ENCODE measurements around the gene ME3. TPM values are rescaled to one million over a fixed set of nuclear protein-coding genes. Genes with fewer than 3 reads are reported as not detected.
"Not testable (repeated sequence)": the region's sequence is repeated elsewhere in the genome, so short reads cannot be mapped to it uniquely, and the experiment has no call there.

ME3 gene
- polyA plus RNA-seq, 1 donor from 2014 or later: not detected

- H3K36me3 Mint-ChIP-seq: no peaks in the 10 kb centered on the region
- no peaks in the 10 kb centered on the region for H3K9me3 Mint-ChIP-seq
- no peak overlapping the region for H3K4me3 Mint-ChIP-seq
- H3K27ac Mint-ChIP-seq: no peak overlapping the region
- H3K27me3 Mint-ChIP-seq: peaks cover 10% of the 10 kb centered on the region
- no peaks in the 10 kb centered on the region for H3K4me1 Mint-ChIP-seq
These were observed 44.5 kb downstream of the ME3 start for GRCh38 chr11:86627776-86628455.

- no peak overlapping the region for H3K4me3 Mint-ChIP-seq
- no peaks in the 10 kb centered on the region for H3K36me3 Mint-ChIP-seq
- H3K27ac Mint-ChIP-seq: no peak overlapping the region
- peaks cover 10% of the 10 kb centered on the region for H3K27me3 Mint-ChIP-seq
- no peaks in the 10 kb centered on the region for H3K4me1 Mint-ChIP-seq
- no peaks in the 10 kb centered on the region for H3K9me3 Mint-ChIP-seq
These were observed 46.4 kb downstream of the ME3 start for GRCh38 chr11:86625981-86626380.

- no peaks in the 10 kb centered on the region for H3K36me3 Mint-ChIP-seq
- no peaks in the 10 kb centered on the region for H3K9me3 Mint-ChIP-seq
- no peak overlapping the region for H3K27ac Mint-ChIP-seq
- no peak overlapping the region for H3K4me3 Mint-ChIP-seq
- peaks cover 10% of the 10 kb centered on the region for H3K27me3 Mint-ChIP-seq
- no peaks in the 10 kb centered on the region for H3K4me1 Mint-ChIP-seq
These were observed 46.9 kb downstream of the ME3 start for GRCh38 chr11:86625544-86625943.

DNA sequence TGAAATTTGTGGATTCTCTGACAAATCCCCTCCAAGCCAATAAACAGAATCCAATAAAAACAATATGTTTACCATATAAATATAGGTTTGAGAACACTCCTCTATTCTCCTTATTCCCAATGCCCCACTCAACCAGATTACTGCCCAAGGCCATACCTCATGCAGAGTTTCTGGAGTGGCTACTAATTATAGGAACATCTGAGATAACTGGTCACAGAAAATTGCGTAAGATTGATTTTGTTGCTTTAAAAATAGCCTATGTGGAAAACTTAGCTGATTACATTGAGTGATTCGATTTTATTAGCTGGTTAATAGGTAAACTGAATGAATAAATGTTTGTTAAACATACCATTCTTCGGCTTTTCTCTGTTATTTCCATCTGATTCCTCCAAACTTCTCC, 48.0 kb downstream of the ME3 start:
- Mint-ChIP-seq H3K9me3 (peaks cover 0 to 3% (median 2%) of the 10 kb centered on the region in 3 donors), H3K36me3 (no peaks in the 10 kb centered on the region), H3K4me3 (no peak overlapping the region), H3K27ac (no peak overlapping the region), H3K27me3 (peaks cover 10% of the 10 kb centered on the region), H3K4me1 (no peaks in the 10 kb centered on the region)

DNA sequence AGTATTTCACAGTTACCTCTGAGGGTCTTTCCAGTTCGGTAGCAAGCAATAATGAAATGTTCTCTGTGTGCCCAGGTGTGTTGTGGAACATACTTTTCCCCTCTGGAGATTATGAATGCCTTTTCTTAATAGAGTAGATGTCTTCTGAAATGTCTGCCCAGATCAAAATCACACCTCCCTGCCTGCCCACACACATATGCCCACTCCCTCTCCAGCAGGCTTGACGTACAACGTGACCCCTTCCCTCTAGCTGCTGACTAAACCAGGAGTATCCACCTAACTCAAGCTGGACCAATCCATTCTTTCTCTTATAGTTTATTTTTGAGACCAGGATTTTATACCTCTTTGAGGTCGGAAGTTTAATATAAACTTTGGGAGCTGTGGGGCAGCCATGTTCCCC, 48.7 kb downstream of the ME3 start:
- no peaks in the 10 kb centered on the region for H3K4me1 Mint-ChIP-seq
- H3K9me3 Mint-ChIP-seq: peaks cover 0 to 5% (median 5%) of the 10 kb centered on the region in 3 donors
- H3K36me3 Mint-ChIP-seq: no peaks in the 10 kb centered on the region
- no peak overlapping the region for H3K4me3 Mint-ChIP-seq
- no peak overlapping the region for H3K27ac Mint-ChIP-seq
- peaks cover 10% of the 10 kb centered on the region for H3K27me3 Mint-ChIP-seq

DNA sequence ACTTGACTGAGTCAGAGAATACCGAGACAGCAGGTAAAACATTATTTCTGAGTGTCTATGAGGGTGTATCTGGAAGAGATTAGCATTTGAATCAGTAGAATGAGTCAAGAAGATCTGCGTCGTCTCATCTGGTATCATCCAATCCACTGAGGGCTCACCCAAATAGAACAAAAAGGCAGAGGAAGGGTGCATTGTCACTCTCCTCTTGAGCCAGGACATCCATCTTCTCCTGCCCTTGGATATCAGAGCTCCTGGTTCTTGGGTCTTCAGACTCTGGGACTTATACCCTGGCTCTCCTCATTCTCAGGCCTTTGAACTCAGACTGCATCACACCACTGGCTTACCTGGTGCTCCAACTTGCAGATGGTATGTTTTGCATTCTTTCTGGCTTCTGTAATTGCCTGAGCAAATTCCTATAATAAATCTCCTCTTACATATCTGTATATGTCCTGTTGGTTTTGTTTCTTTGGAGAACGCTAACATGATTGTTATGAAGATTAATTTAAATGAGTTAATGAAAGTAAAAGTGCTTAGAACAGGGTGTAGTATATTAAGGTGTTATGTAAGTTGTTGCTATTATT, 49.3 kb downstream of the ME3 start:
- Mint-ChIP-seq H3K36me3 (no peaks in the 10 kb centered on the region), H3K9me3 (peaks cover 0 to 5% (median 5%) of the 10 kb centered on the region in 3 donors), H3K27me3 (peaks cover 10% of the 10 kb centered on the region), H3K27ac (no peak overlapping the region), H3K4me3 (no peak overlapping the region), H3K4me1 (no peaks in the 10 kb centered on the region)

- H3K27me3 Mint-ChIP-seq: peaks cover 10% of the 10 kb centered on the region
- H3K36me3 Mint-ChIP-seq: no peaks in the 10 kb centered on the region
- H3K27ac Mint-ChIP-seq: no peak overlapping the region
- H3K9me3 Mint-ChIP-seq: peaks cover 0 to 5% (median 5%) of the 10 kb centered on the region in 3 donors
- H3K4me1 Mint-ChIP-seq: no peaks in the 10 kb centered on the region
- no peak overlapping the region for H3K4me3 Mint-ChIP-seq
These were observed 50.6 kb downstream of the ME3 start for GRCh38 chr11:86621854-86622253.

- H3K36me3 Mint-ChIP-seq: no peaks in the 10 kb centered on the region
- H3K4me3 Mint-ChIP-seq: no peak overlapping the region
- H3K27me3 Mint-ChIP-seq: peaks cover 7% of the 10 kb centered on the region
- H3K27ac Mint-ChIP-seq: no peak overlapping the region
- peaks cover 2 to 5% (median 5%) of the 10 kb centered on the region in 3 donors for H3K9me3 Mint-ChIP-seq
- no peaks in the 10 kb centered on the region for H3K4me1 Mint-ChIP-seq
These were observed 51.4 kb downstream of the ME3 start for GRCh38 chr11:86620891-86621521.

- H3K9me3 Mint-ChIP-seq: peaks cover 2 to 17% (median 5%) of the 10 kb centered on the region in 3 donors
- not testable (repeated sequence) for H3K27me3 Mint-ChIP-seq
These were observed 53.0 kb downstream of the ME3 start for GRCh38 chr11:86619428-86619827.

GRCh38 chr11:86617502-86617901, 54.9 kb downstream of the ME3 start:
- no peak overlapping the region for H3K27ac Mint-ChIP-seq
- no peaks in the 10 kb centered on the region for H3K36me3 Mint-ChIP-seq
- H3K9me3 Mint-ChIP-seq: peaks cover 2 to 18% (median 5%) of the 10 kb centered on the region in 3 donors
- no peaks in the 10 kb centered on the region for H3K27me3 Mint-ChIP-seq
- no peak overlapping the region for H3K4me3 Mint-ChIP-seq
- no peaks in the 10 kb centered on the region for H3K4me1 Mint-ChIP-seq

More at GRCh38 chr11:86619428-86619827, 53.0 kb downstream of the ME3 start:
- H3K27ac Mint-ChIP-seq, H3K4me3 Mint-ChIP-seq, H3K36me3 Mint-ChIP-seq, H3K4me1 Mint-ChIP-seq: not testable (repeated sequence)

DNA sequence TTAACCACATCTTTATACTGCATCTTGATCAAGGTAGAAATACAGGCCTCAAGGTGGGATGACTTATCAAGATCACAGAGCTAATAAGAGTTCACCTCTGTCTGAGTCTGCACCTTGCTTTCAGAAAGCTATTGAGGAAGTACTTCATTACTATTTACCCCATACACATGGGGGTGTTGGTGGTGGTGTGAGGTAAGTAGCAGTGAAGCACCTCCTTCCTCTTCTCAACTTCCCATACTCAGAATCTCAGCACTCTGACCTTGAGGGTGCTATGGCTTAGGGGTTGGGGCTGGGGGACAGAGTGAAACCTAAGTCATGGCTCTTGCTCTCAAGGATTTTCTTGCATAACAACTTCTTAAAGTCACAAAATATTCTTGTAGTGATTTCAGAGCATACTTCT, 56.9 kb downstream of the ME3 start:
- Mint-ChIP-seq H3K27ac (no peak overlapping the region), H3K4me1 (no peaks in the 10 kb centered on the region), H3K4me3 (no peak overlapping the region), H3K36me3 (no peaks in the 10 kb centered on the region), H3K27me3 (no peaks in the 10 kb centered on the region), H3K9me3 (peaks cover 2 to 18% (median 7%) of the 10 kb centered on the region in 3 donors)

- no peaks in the 10 kb centered on the region for H3K4me1 Mint-ChIP-seq
- peaks cover 0 to 12% (median 1%) of the 10 kb centered on the region in 3 donors for H3K9me3 Mint-ChIP-seq
- peaks cover 2% of the 10 kb centered on the region for H3K36me3 Mint-ChIP-seq
- H3K4me3 Mint-ChIP-seq: no peak overlapping the region
- no peak overlapping the region for H3K27ac Mint-ChIP-seq
- no peaks in the 10 kb centered on the region for H3K27me3 Mint-ChIP-seq
These were observed 61.7 kb downstream of the ME3 start for GRCh38 chr11:86610559-86611341.

DNA sequence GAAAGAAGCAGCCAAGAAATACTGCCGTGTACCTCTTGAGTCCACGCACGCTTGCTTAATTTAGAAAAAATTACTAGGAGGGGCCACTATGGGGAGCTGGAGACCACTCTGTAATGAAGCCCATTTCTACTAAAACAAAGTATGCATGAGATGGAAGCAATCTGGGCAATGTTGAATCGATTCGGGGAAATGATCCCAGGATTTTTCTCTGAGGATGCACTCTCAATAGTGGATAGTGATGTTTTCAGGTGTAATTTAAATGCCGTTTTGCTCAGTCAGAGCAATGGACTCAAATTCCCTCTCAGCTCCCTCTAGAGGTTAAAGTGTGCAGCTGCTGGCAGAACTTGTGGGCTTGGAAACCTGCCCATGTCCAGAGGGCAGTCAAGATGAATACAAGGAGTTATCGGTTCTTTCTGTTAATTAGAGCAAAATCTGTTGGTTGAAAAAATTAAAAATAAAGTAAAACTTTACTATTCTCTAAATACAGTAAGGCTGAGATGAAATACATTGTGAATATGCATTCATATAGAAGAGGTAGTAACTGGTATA, 64.1 kb downstream of the ME3 start:
- no peaks in the 10 kb centered on the region for H3K27me3 Mint-ChIP-seq
- peaks cover 2% of the 10 kb centered on the region for H3K36me3 Mint-ChIP-seq
- H3K27ac Mint-ChIP-seq: no peak overlapping the region
- no peaks in the 10 kb centered on the region for H3K4me1 Mint-ChIP-seq
- no peak overlapping the region for H3K4me3 Mint-ChIP-seq
- H3K9me3 Mint-ChIP-seq: peaks cover 0 to 1% (median 0%) of the 10 kb centered on the region in 3 donors

- Mint-ChIP-seq H3K27me3 (no peaks in the 10 kb centered on the region), H3K4me3 (no peak overlapping the region), H3K36me3 (peaks cover 2% of the 10 kb centered on the region), H3K4me1 (no peaks in the 10 kb centered on the region), H3K27ac (no peak overlapping the region), H3K9me3 (no peaks in the 10 kb centered on the region)
These were observed 65.5 kb downstream of the ME3 start for GRCh38 chr11:86606836-86607481.
